ENCODE results near the gene CYB561.

Gene CYB561

DNA sequence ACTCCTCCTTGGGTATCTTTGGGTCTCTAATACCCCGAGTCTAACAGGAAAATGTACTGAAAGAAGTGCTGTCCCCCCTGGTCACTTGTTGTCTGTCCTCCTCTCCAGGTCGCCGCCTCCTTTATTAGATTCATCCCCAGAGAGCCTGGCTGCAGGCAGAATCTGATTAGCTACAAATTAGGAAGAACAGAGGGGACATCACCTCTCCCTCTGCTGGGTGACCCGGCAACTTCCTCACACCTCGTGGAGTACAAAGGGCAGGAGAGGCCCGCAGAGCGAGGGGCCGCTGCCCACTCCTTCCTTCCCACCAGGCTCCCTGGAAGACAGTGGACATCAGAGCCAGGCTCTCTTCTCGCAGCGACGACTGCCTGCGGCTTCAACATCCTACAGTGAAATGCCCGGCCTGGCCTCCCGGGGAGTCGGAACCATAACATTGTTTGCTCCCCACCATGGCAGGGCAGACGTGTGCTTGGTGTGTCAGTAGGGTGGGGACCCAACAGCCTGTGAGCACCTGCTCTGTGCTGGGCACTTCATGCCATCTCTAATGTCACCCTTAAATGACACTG, 5.3 kb downstream of the CYB561 start:
- no CpG with 5 or more reads among the region's 16 CpGs for WGBS (ENCODE audit: insufficient coverage, insufficient read length)
- peaks cover 3% of the 10 kb centered on the region for H3K4me1 ChIP-seq (ENCODE audit: control insufficient read depth, insufficient read depth, low read length)

GRCh38 chr17:63440127-63440769, 5.9 kb downstream of the CYB561 start:
- no peak for DNase-seq (ENCODE audit: low read depth, low spot score)
- Histone ChIP-seq H3K4me3 (ENCODE audit: low read length) (no peak overlapping the region), H3K27ac (ENCODE audit: low read length) (no peak overlapping the region), H3K9me3 (ENCODE audit: control insufficient read depth, insufficient read depth, low read length) (no peaks in the 10 kb centered on the region), H3K27me3 (ENCODE audit: control insufficient read depth, insufficient read depth, low read length) (no peaks in the 10 kb centered on the region), H3K36me3 (ENCODE audit: control insufficient read depth, insufficient read depth, low read length) (no peaks in the 10 kb centered on the region; the same call in 1 of the 2 replicates), H3K4me1 (ENCODE audit: control insufficient read depth, insufficient read depth, low read length) (peaks cover 3% of the 10 kb centered on the region)
- WGBS (ENCODE audit: insufficient coverage, insufficient read length) = no CpG with 5 or more reads among the region's 22 CpGs

More for the DNA sequence above, 5.3 kb downstream of the CYB561 start:
- no peak overlapping the region for H3K27ac ChIP-seq (ENCODE audit: low read length)
- no peaks in the 10 kb centered on the region for H3K27me3 ChIP-seq (ENCODE audit: control insufficient read depth, insufficient read depth, low read length)
- H3K4me3 ChIP-seq (ENCODE audit: low read length) = no peak overlapping the region
- H3K36me3 ChIP-seq (ENCODE audit: control insufficient read depth, insufficient read depth, low read length) = no peaks in the 10 kb centered on the region; the same call in 1 of the 2 replicates
- no peak for DNase-seq (ENCODE audit: low read depth, low spot score)
- no peaks in the 10 kb centered on the region for H3K9me3 ChIP-seq (ENCODE audit: control insufficient read depth, insufficient read depth, low read length)

GRCh38 chr17:63439687-63440086, 6.4 kb downstream of the CYB561 start:
- no peak for DNase-seq (ENCODE audit: low read depth, low spot score)
- no CpG with 5 or more reads among the region's 8 CpGs for WGBS (ENCODE audit: insufficient coverage, insufficient read length)
- H3K27ac ChIP-seq (ENCODE audit: low read length) = no peak overlapping the region

DNA sequence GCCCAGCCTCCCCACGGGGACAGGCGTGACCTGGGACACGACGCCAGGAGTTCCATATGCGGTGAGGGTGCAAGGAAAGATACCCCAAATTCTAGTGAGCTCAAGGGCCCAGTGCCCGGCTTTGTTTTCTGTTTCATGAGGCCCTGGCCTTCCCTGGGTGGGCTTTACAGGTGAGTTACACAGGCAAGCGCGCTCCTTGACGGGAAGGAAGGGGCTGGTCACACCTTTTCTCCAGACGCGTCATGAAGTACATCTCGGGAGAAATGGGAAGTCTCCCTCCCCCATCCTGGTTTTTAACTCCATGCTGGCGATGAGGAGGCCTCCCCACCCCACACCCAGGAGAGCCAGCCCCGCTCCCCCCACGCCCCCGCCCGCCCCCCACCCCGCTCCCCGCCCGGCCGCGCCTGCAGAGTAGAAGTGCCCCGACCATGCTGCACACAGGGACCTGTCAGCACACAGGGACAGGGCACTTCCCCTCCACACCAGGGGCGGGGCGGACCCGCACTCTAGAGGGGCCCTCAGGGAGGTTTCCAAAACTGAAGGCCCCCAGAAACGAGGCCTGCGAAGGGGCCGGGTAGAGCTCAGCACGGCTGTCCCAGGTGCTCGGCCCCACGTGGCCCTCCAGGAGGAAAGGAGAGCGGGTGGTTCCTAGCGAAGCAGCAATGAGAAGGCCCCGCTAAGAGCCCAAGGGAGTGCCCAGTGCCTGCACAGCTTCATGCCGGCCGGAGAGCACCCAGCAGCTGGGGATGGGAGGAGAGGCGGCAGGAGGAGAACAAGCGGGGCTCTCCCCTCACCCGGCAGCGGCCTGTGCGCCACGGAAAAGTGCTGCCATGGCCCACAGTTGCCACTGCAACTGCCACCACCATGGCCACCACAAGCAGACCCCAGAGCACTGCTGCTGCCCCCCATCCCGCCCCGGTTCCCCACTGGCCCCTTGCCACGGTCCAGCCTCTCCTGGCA, 7.7 kb downstream of the CYB561 start:
- Histone ChIP-seq H3K9me3 (ENCODE audit: control insufficient read depth, insufficient read depth, low read length) (no peaks in the 10 kb centered on the region), H3K36me3 (ENCODE audit: control insufficient read depth, insufficient read depth, low read length) (peaks cover 3% of the 10 kb centered on the region; the same call in 1 of the 2 replicates), H3K27me3 (ENCODE audit: control insufficient read depth, insufficient read depth, low read length) (no peaks in the 10 kb centered on the region), H3K27ac (ENCODE audit: low read length) (no peak overlapping the region), H3K4me3 (ENCODE audit: low read length) (no peak overlapping the region), H3K4me1 (ENCODE audit: control insufficient read depth, insufficient read depth, low read length) (peaks cover 3% of the 10 kb centered on the region)
- WGBS (ENCODE audit: insufficient coverage, insufficient read length) = no CpG with 5 or more reads among the region's 46 CpGs
- DNase-seq (ENCODE audit: low read depth, low spot score) = no peak

More at GRCh38 chr17:63439687-63440086, 6.4 kb downstream of the CYB561 start:
- peaks cover 3% of the 10 kb centered on the region for H3K4me1 ChIP-seq (ENCODE audit: control insufficient read depth, insufficient read depth, low read length)
- H3K4me3 ChIP-seq (ENCODE audit: low read length) = no peak overlapping the region
- H3K9me3 ChIP-seq (ENCODE audit: control insufficient read depth, insufficient read depth, low read length) = no peaks in the 10 kb centered on the region
- H3K36me3 ChIP-seq (ENCODE audit: control insufficient read depth, insufficient read depth, low read length) = peaks cover 3% of the 10 kb centered on the region; the same call in 1 of the 2 replicates
- H3K27me3 ChIP-seq (ENCODE audit: control insufficient read depth, insufficient read depth, low read length) = no peaks in the 10 kb centered on the region

DNA sequence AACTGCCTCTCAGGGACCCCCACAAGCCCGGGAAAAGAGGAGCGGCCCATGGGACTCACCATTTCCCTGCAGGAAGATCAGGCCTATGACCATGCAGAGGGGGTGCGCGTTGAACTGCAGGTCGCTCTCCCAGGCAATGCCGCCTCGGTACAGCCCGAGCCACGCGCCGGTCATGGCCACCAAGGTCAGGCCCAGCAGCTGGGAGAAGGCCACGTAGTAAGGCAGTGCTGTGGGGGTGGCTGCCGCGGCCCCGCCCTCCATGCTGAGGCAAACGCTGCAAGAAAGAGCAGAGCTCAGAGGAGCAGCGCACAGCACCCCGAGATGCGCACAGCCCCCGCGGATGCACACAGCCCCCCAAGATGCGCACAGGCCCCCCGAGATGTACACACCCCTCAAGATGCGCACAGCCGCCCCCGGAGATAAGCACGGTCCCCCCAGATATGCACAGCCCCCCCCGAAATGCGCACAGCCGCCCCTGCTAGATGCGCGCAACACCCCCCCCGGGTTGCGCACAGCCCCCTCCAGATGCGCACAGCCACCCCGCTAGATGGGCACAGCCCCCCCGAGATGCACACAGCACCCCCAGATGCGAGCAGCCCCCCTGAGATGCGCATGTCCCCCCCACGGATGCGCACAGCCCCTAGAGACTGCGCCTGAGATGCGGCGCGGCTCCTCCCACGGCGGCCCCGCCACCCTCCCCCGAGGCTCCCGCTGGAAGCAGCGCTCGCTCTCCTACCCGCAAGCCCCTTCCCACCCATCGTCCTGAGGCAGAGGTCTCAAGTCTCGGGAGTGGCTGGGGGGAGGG, 8.6 kb downstream of the CYB561 start:
- DNase-seq (ENCODE audit: low read depth, low spot score) = no peak
- H3K27ac ChIP-seq (ENCODE audit: low read length) = no peak overlapping the region
- no peaks in the 10 kb centered on the region for H3K27me3 ChIP-seq (ENCODE audit: control insufficient read depth, insufficient read depth, low read length)
- H3K9me3 ChIP-seq (ENCODE audit: control insufficient read depth, insufficient read depth, low read length) = no peaks in the 10 kb centered on the region
- WGBS (ENCODE audit: insufficient coverage, insufficient read length) = no CpG with 5 or more reads among the region's 55 CpGs
- H3K4me1 ChIP-seq (ENCODE audit: control insufficient read depth, insufficient read depth, low read length) = peaks cover 3% of the 10 kb centered on the region
- H3K36me3 ChIP-seq (ENCODE audit: control insufficient read depth, insufficient read depth, low read length) = peaks cover 3% of the 10 kb centered on the region; the same call in 1 of the 2 replicates
- H3K4me3 ChIP-seq (ENCODE audit: low read length) = no peak overlapping the region

- DNase-seq (ENCODE audit: low read depth, low spot score) = no peak
- peaks cover 3% of the 10 kb centered on the region for H3K4me1 ChIP-seq (ENCODE audit: control insufficient read depth, insufficient read depth, low read length)
- no peaks in the 10 kb centered on the region for H3K27me3 ChIP-seq (ENCODE audit: control insufficient read depth, insufficient read depth, low read length)
- WGBS (ENCODE audit: insufficient coverage, insufficient read length) = 100% methylated on average over 6 of the region's 17 CpGs
- no peaks in the 10 kb centered on the region for H3K9me3 ChIP-seq (ENCODE audit: control insufficient read depth, insufficient read depth, low read length)
- H3K4me3 ChIP-seq (ENCODE audit: low read length) = no peak overlapping the region
- no peak overlapping the region for H3K27ac ChIP-seq (ENCODE audit: low read length)
- H3K36me3 ChIP-seq (ENCODE audit: control insufficient read depth, insufficient read depth, low read length) = peaks cover 3% of the 10 kb centered on the region; the same call in 1 of the 2 replicates
These were observed 9.5 kb downstream of the CYB561 start for GRCh38 chr17:63436523-63437110.

- no peak overlapping the region for H3K27ac ChIP-seq (ENCODE audit: low read length)
- H3K4me1 ChIP-seq (ENCODE audit: control insufficient read depth, insufficient read depth, low read length) = peaks cover 3% of the 10 kb centered on the region
- DNase-seq (ENCODE audit: low read depth, low spot score) = no peak
- H3K36me3 ChIP-seq (ENCODE audit: control insufficient read depth, insufficient read depth, low read length) = peaks cover 3% of the 10 kb centered on the region; the same call in 1 of the 2 replicates
- H3K27me3 ChIP-seq (ENCODE audit: control insufficient read depth, insufficient read depth, low read length) = no peaks in the 10 kb centered on the region
- WGBS (ENCODE audit: insufficient coverage, insufficient read length) = no CpG with 5 or more reads among the region's 29 CpGs
- no peaks in the 10 kb centered on the region for H3K9me3 ChIP-seq (ENCODE audit: control insufficient read depth, insufficient read depth, low read length)
- H3K4me3 ChIP-seq (ENCODE audit: low read length) = no peak overlapping the region
These were observed 10.2 kb downstream of the CYB561 start for GRCh38 chr17:63435681-63436522.

DNA sequence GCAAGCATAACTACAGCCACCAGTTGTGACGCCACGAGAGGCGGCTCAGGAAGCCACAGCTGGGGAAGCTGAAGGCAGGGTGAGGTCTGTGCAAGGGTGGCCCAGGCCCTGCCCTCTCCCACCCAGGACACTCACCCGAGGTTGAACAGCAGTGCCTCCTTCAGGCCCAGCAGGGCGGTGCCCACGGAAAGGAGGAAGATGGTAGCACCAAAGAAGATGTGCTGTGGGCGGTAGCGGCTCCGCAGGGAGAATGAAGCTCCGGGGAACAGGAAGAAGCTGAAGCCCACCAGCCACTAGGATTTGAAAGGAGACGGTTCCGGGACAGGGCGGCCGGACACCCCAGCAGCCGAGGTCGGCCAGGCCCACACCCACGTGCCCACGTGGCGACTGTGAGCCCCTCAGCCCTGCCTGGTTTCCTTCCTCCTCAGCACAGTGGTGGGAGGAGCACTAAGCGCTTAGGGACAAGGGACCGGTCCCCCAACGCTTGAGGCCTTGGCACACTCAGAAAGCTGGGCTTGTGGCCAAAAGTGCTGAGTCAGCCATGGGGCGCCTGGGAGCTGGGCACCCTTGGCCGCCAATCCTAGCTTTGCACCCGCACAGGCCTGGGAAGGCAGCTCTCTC, 11.0 kb downstream of the CYB561 start:
- no peak overlapping the region for H3K27ac ChIP-seq (ENCODE audit: low read length)
- H3K4me1 ChIP-seq (ENCODE audit: control insufficient read depth, insufficient read depth, low read length) = peaks cover 3% of the 10 kb centered on the region
- H3K36me3 ChIP-seq (ENCODE audit: control insufficient read depth, insufficient read depth, low read length) = peaks cover 3% of the 10 kb centered on the region; the same call in 1 of the 2 replicates
- no peaks in the 10 kb centered on the region for H3K27me3 ChIP-seq (ENCODE audit: control insufficient read depth, insufficient read depth, low read length)
- H3K4me3 ChIP-seq (ENCODE audit: low read length) = no peak overlapping the region
- no CpG with 5 or more reads among the region's 25 CpGs for WGBS (ENCODE audit: insufficient coverage, insufficient read length)
- H3K9me3 ChIP-seq (ENCODE audit: control insufficient read depth, insufficient read depth, low read length) = no peaks in the 10 kb centered on the region
- no peak for DNase-seq (ENCODE audit: low read depth, low spot score)

All from iPS DF 6.9 (cell line).